Gastrocnemius medialis (tissue), 4 donors: ENCODE measurements around the gene FBXL7. TPM values are rescaled to one million over a fixed set of nuclear protein-coding genes. Genes with fewer than 3 reads are reported as not detected.

Experiments used
- ATAC-seq, 2 donors: fragments of 150-250 bp; one replicate each; pipeline ENCODE4 v1.9.1; 2016
- DNase-seq, 2 donors: peaks; one replicate each; pipeline ENCODE4 v3.0.0-alpha.2; 2019
- H3K27ac ChIP-seq, 4 donors: fragments of 200-600 bp; sonication (generic); 1 replicate in 1 of 4; 2 replicates in 3 of 4; pipeline ENCODE4 v1.5.1; 2016 to 2018; ENCODE audit warnings: mild to moderate bottlenecking in 2 of 4, moderate library complexity in 1 of 4
- H3K27me3 ChIP-seq, 3 donors: fragments of 200-600 bp; sonication (generic) in 2 of 3; 1 replicate in 1 of 3; 2 replicates in 2 of 3; pipeline versions ENCODE4 v1.5.1 to v1.6.0; 2016 to 2019; ENCODE audit warnings: mild to moderate bottlenecking in 1 of 3, moderate library complexity in 1 of 3
- H3K36me3 ChIP-seq, 2 donors: fragments of 200-600 bp; sonication (generic) in 1 of 2; one replicate each; pipeline ENCODE4 v1.5.1; 2017 to 2018
- H3K4me1 ChIP-seq, 2 donors: fragments of 200-600 bp; sonication (generic) in 1 of 2; one replicate each; pipeline ENCODE4 v1.5.1; 2016 to 2017; ENCODE audit warnings: mild to moderate bottlenecking in 2 of 2
- H3K4me3 ChIP-seq, 4 donors: fragments of 200-600 bp; sonication (generic) in 3 of 4; 1 replicate in 1 of 4; 2 replicates in 3 of 4; pipeline ENCODE4 v1.5.1; 2016 to 2019; ENCODE audit warnings: mild to moderate bottlenecking in 2 of 4
- H3K9me3 ChIP-seq, 3 donors: fragments of 200-600 bp; sonication (generic) in 2 of 3; 1 replicate in 1 of 3; 2 replicates in 2 of 3; pipeline ENCODE4 v1.5.1; 2016 to 2019
- POLR2A ChIP-seq, 2 donors: fragments of 450-650 bp; IDR thresholded peaks; one replicate each; pipeline ENCODE4 v1.6.1; 2017; ENCODE audit warnings: antibody characterized with exemption in 2 of 2, mild to moderate bottlenecking in 2 of 2, moderate library complexity in 2 of 2
- in situ Hi-C, 4 donors: fragments of 200-750 bp; cut with MboI; loops; one replicate each; pipeline versions ENCODE4 v1.15.0 to v1.8.0; 2017; ENCODE audit warnings: low sequenced_read_pairs in 4 of 4
- intact Hi-C: fragments of 100-400 bp; cut with DNase I; formaldehyde crosslinking; loops from one replicate; pipeline ENCODE4 v1.15.1; 2023; ENCODE audit warnings: low total_unique reads
- total RNA-seq, 4 donors: library from RNA; depleted of rRNA; stranded (reverse); fragments of >200 nt; gene quantifications; one replicate each; pipeline versions ENCODE4 v1.1.0 to v1.2.3, GENCODE V29; 2016
- TF ChIP-seq, protein P1 (sequence below), 5 experiments: fragments of 450-650 bp in 3 of 5; fragments of 200-600 bp in 2 of 5; sonication (generic) in 2 of 5; IDR thresholded peaks in 4 of 5; conservative IDR thresholded peaks in 1 of 5; 1 replicate in 4 of 5; 2 replicates in 1 of 5; pipeline ENCODE4 v1.5.1; 2016 to 2019; ENCODE audit warnings: antibody characterized with exemption in 5 of 5, mild to moderate bottlenecking in 3 of 5, moderate library complexity in 3 of 5

FBXL7 gene
- total RNA-seq, 4 donors from 2014 or later, result 2.4 to 4.9 (median 3.1) TPM

GRCh38 chr5:15558681-15559080 is 58.7 kb downstream of the FBXL7 start:
- in situ Hi-C loops, result no loop called here
- H3K27me3 ChIP-seq, result no peaks in the 10 kb centered on the region
- no peaks in the 10 kb centered on the region for H3K4me1 ChIP-seq
- H3K27ac ChIP-seq, result no peak overlapping the region
- TF ChIP-seq, protein P1, sequence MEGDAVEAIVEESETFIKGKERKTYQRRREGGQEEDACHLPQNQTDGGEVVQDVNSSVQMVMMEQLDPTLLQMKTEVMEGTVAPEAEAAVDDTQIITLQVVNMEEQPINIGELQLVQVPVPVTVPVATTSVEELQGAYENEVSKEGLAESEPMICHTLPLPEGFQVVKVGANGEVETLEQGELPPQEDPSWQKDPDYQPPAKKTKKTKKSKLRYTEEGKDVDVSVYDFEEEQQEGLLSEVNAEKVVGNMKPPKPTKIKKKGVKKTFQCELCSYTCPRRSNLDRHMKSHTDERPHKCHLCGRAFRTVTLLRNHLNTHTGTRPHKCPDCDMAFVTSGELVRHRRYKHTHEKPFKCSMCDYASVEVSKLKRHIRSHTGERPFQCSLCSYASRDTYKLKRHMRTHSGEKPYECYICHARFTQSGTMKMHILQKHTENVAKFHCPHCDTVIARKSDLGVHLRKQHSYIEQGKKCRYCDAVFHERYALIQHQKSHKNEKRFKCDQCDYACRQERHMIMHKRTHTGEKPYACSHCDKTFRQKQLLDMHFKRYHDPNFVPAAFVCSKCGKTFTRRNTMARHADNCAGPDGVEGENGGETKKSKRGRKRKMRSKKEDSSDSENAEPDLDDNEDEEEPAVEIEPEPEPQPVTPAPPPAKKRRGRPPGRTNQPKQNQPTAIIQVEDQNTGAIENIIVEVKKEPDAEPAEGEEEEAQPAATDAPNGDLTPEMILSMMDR (IDR thresholded peaks at IDR 0.05 in 4 of 5, conservative IDR thresholded peaks at IDR 0.05 in 1 of 5), result no peak
- TF ChIP-seq POLR2A (IDR thresholded peaks at IDR 0.05), result no peak
- no peaks in the 10 kb centered on the region for H3K36me3 ChIP-seq
- ATAC-seq (no peak), DNase-seq (no peak)
- intact Hi-C loops, result no loop called here
- H3K4me3 ChIP-seq, result no peak overlapping the region
- no peaks in the 10 kb centered on the region for H3K9me3 ChIP-seq

DNA sequence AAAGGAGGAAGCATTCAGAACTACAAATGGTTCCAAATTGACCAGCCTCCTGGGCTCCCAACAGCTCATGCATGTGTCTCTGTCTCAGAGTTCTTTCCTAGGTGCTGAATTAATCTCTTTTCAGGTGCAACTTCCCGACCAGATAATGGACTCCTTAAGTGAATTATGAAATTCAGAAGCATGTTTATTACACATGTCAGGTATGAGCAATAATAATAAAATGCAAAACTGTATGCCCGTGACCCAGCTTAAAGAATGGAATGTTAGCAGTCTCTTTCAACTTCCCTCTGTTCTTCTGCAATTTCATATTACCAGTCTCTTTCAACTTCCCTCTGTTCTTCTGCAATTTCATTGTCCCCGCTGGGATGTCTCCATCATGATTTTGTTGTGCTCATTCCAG is 60.4 kb downstream of the FBXL7 start:
- TF ChIP-seq, protein P1 (IDR thresholded peaks at IDR 0.05 in 4 of 5, conservative IDR thresholded peaks at IDR 0.05 in 1 of 5), result no peak
- TF ChIP-seq POLR2A (IDR thresholded peaks at IDR 0.05), result no peak
- Histone ChIP-seq H3K36me3 (no peaks in the 10 kb centered on the region), H3K4me3 (no peak overlapping the region), H3K9me3 (no peaks in the 10 kb centered on the region), H3K4me1 (no peaks in the 10 kb centered on the region), H3K27ac (no peak overlapping the region), H3K27me3 (no peaks in the 10 kb centered on the region)
- in situ Hi-C loops, result no loop called here
- ATAC-seq, result no peak
- DNase-seq, result no peak
- intact Hi-C loops, result no loop called here

- no peak overlapping the region for H3K4me3 ChIP-seq
- H3K36me3 ChIP-seq, result no peaks in the 10 kb centered on the region
- DNase-seq (no peak), ATAC-seq (no peak)
- in situ Hi-C loops, result no loop called here
- no peak overlapping the region for H3K27ac ChIP-seq
- H3K9me3 ChIP-seq, result no peaks in the 10 kb centered on the region
- H3K4me1 ChIP-seq, result no peaks in the 10 kb centered on the region
- intact Hi-C loops, result no loop called here
- TF ChIP-seq POLR2A (IDR thresholded peaks at IDR 0.05), result no peak
- TF ChIP-seq, protein P1 (IDR thresholded peaks at IDR 0.05 in 4 of 5, conservative IDR thresholded peaks at IDR 0.05 in 1 of 5), result no peak
- no peaks in the 10 kb centered on the region for H3K27me3 ChIP-seq
These were observed 64.5 kb downstream of the FBXL7 start for GRCh38 chr5:15564523-15564922.

GRCh38 chr5:15564957-15565356 is 65.0 kb downstream of the FBXL7 start:
- H3K9me3 ChIP-seq, result no peaks in the 10 kb centered on the region
- no peak for TF ChIP-seq POLR2A (IDR thresholded peaks at IDR 0.05)
- DNase-seq (no peak), ATAC-seq (no peak)
- no peak overlapping the region for H3K27ac ChIP-seq
- H3K27me3 ChIP-seq, result no peaks in the 10 kb centered on the region
- H3K36me3 ChIP-seq, result no peaks in the 10 kb centered on the region
- in situ Hi-C loops (no loop called here), intact Hi-C loops (no loop called here)
- no peak overlapping the region for H3K4me3 ChIP-seq
- no peaks in the 10 kb centered on the region for H3K4me1 ChIP-seq

GRCh38 chr5:15566306-15566705 is 66.3 kb downstream of the FBXL7 start:
- Histone ChIP-seq H3K27ac (no peak overlapping the region), H3K9me3 (no peaks in the 10 kb centered on the region), H3K36me3 (no peaks in the 10 kb centered on the region), H3K27me3 (no peaks in the 10 kb centered on the region), H3K4me3 (no peak overlapping the region), H3K4me1 (no peaks in the 10 kb centered on the region)
- intact Hi-C loops, result no loop called here
- DNase-seq, result no peak
- no peak for ATAC-seq
- TF ChIP-seq, protein P1 (IDR thresholded peaks at IDR 0.05 in 4 of 5, conservative IDR thresholded peaks at IDR 0.05 in 1 of 5), result no peak
- no peak for TF ChIP-seq POLR2A (IDR thresholded peaks at IDR 0.05)
- in situ Hi-C loops, result no loop called here
